ENCODE data around the gene CPLANE2. TPM values are rescaled to one million over a fixed set of nuclear protein-coding genes. Genes with fewer than 3 reads are reported as not detected.

CPLANE2 gene
- total RNA-seq, 1 experiment from 2014 or later = 5.0 TPM

GRCh38 chr1:16209132-16209846 lies 27.7 kb downstream of the CPLANE2 start:
- Mint-ChIP-seq H3K4me1 (peaks cover 47% of the 10 kb centered on the region), H3K27ac (peak overlapping the region; percentile 14), H3K4me3 (peak overlapping the region; percentile 9), H3K9me3 (no peaks in the 10 kb centered on the region), H3K27me3 (ENCODE audit: low read depth) (no peaks in the 10 kb centered on the region), H3K36me3 (peaks cover 7% of the 10 kb centered on the region; the same call in 1 of the 2 replicates)
- DNase-seq (ENCODE audit: low spot score) (no peak), ATAC-seq (no peak)
- ChIA-PET POLR2A (no interaction called here), CTCF (interaction anchor here (0.6 to 3.5 kb wide), 3 partner anchors 35 to 136 kb away, joined by 4 to 21 read pairs (median 9); partner anchors contain the start of gene FAM131C)
- TF ChIP-seq NR3C1 (CRISPR knock-in tag; conservative IDR thresholded peaks at IDR 0.05; ENCODE audit: low read depth) (no peak), CREB1 (CRISPR knock-in tag; IDR thresholded peaks at IDR 0.05) (no peak), ERG (CRISPR knock-in tag; IDR thresholded peaks at IDR 0.05) (no peak), NFYB (CRISPR knock-in tag; conservative IDR thresholded peaks at IDR 0.05; ENCODE audit: low read depth) (no peak), ZBTB21 (CRISPR knock-in tag; IDR thresholded peaks at IDR 0.05; ENCODE audit: borderline replicate concordance) (no peak), E2F5 (CRISPR knock-in tag; IDR thresholded peaks at IDR 0.05) (no peak), E2F4 (CRISPR knock-in tag; IDR thresholded peaks at IDR 0.05; ENCODE audit: borderline replicate concordance, low read depth) (no peak), ZNF671 (CRISPR knock-in tag; IDR thresholded peaks at IDR 0.05) (no peak), ZNF425 (CRISPR knock-in tag; conservative IDR thresholded peaks at IDR 0.05) (no peak), ARID4B (CRISPR knock-in tag; IDR thresholded peaks at IDR 0.05; ENCODE audit: borderline replicate concordance) (no peak), FOXP1 (CRISPR knock-in tag; IDR thresholded peaks at IDR 0.05; ENCODE audit: borderline replicate concordance) (no peak), GTF2I (CRISPR knock-in tag; conservative IDR thresholded peaks at IDR 0.05) (no peak), FOXP4 (CRISPR knock-in tag; IDR thresholded peaks at IDR 0.05) (no peak), EMX1 (CRISPR knock-in tag; IDR thresholded peaks at IDR 0.05) (no peak), ZNF121 (CRISPR knock-in tag; IDR thresholded peaks at IDR 0.05) (no peak), RELA (CRISPR knock-in tag; IDR thresholded peaks at IDR 0.05; ENCODE audit: borderline replicate concordance) (no peak), AFF4 (CRISPR knock-in tag; IDR thresholded peaks at IDR 0.05; ENCODE audit: borderline replicate concordance) (no peak)

All from WTC11 (cell line).